GM19238 (cell line): ENCODE data around the gene GUCD1.
A peak's percentile ranks its signal among the peaks of the same experiment; 100 is the strongest.
"Not testable (repeated sequence)": the region's sequence is repeated elsewhere in the genome, so short reads cannot be mapped to it uniquely, and the experiment has no call there.

Experiments
- DNase-seq: peaks from one replicate; pipeline ENCODE4 v3.0.0; 2011; ENCODE audit warnings: low spot score; ENCODE audit not compliant: insufficient read length

Gene GUCD1

GRCh38 chr22:24565077-24565476, 10.1 kb upstream of the GUCD1 start:
- no peak for DNase-seq

- no peak for DNase-seq
These were observed 9.6 kb upstream of the GUCD1 start for GRCh38 chr22:24564376-24565058.

GRCh38 chr22:24563246-24563645, 8.3 kb upstream of the GUCD1 start:
- DNase-seq, result no peak

- no peak for DNase-seq
These were observed 4.5 kb upstream of the GUCD1 start for GRCh38 chr22:24559471-24559870.

- peak; percentile 95 for DNase-seq
These were observed 464 bp upstream of the GUCD1 start, which contains the start of gene SNRPD3 for GRCh38 chr22:24555165-24556039. SNRPD3 (plus strand) TSS chr22:24555999; CDS start chr22:24557675, 1,676 bp downstream.

- no peak for DNase-seq
These were observed 1.2 kb downstream of the GUCD1 start for GRCh38 chr22:24553597-24554312.

- not testable (repeated sequence) for DNase-seq
These were observed 2.2 kb downstream of the GUCD1 start for GRCh38 chr22:24552503-24553286.

GRCh38 chr22:24550902-24551435, 4.0 kb downstream of the GUCD1 start:
- DNase-seq, result no peak

GRCh38 chr22:24550028-24550901, 4.7 kb downstream of the GUCD1 start:
- no peak for DNase-seq

- DNase-seq, result no peak
These were observed 6.1 kb downstream of the GUCD1 start for GRCh38 chr22:24548812-24549211.

- no peak for DNase-seq
These were observed 11.2 kb downstream of the GUCD1 start for GRCh38 chr22:24543679-24544243.

- no peak for DNase-seq
These were observed 11.7 kb downstream of the GUCD1 start for GRCh38 chr22:24543185-24543601.

- DNase-seq, result no peak
These were observed 12.3 kb downstream of the GUCD1 start for GRCh38 chr22:24542641-24543040.

GRCh38 chr22:24541681-24542515, 13.0 kb downstream of the GUCD1 start:
- no peak for DNase-seq

- no peak for DNase-seq
These were observed 14.5 kb downstream of the GUCD1 start for GRCh38 chr22:24540470-24540869.

- DNase-seq, result no peak
These were observed 18.8 kb downstream of the GUCD1 start for GRCh38 chr22:24536089-24536488.

- DNase-seq, result no peak
These were observed 19.6 kb downstream of the GUCD1 start for GRCh38 chr22:24535348-24535747.

GRCh38 chr22:24532075-24532474, 22.9 kb downstream of the GUCD1 start:
- DNase-seq, result no peak

GRCh38 chr22:24530968-24531367, 24.0 kb downstream of the GUCD1 start:
- DNase-seq, result not testable (repeated sequence)
